Measurements from ENCODE around the gene VWA7. TPM values are rescaled to one million over a fixed set of nuclear protein-coding genes. Genes with fewer than 3 reads are reported as not detected.

Gene VWA7
- total RNA-seq, 3 donors from 2014 or later: under 0.01 to 1.6 TPM; not detected in 1

- no peaks in the 10 kb centered on the region for H3K36me3 ChIP-seq
- intact Hi-C loops (cut with DNase I; ENCODE audit: low total_unique reads): loop anchor here (10.0 kb wide), 1 partner anchor 56 kb away; the partner anchor contains the start of genes ABHD16A and LY6G6F
- H3K4me3 ChIP-seq: no peak overlapping the region
- no peak for DNase-seq (ENCODE audit: low spot score in 2 of 2)
- no peaks in the 10 kb centered on the region for H3K9me3 ChIP-seq
- H3K27me3 ChIP-seq: no peaks in the 10 kb centered on the region
- H3K4me1 ChIP-seq: no peaks in the 10 kb centered on the region
- H3K27ac ChIP-seq: no peak overlapping the region
- no peak for TF ChIP-seq POLR2AphosphoS5 (IDR thresholded peaks at IDR 0.05)
- no peak for TF ChIP-seq CTCF (IDR thresholded peaks at IDR 0.05)
- TF ChIP-seq POLR2A (IDR thresholded peaks at IDR 0.05): no peak
Measured at GRCh38 chr6:31760790-31761189, 16.3 kb downstream of the VWA7 start.

GRCh38 chr6:31758281-31758680 lies 18.8 kb downstream of the VWA7 start:
- DNase-seq (ENCODE audit: low spot score in 2 of 2): no peak
- no peaks in the 10 kb centered on the region for H3K27me3 ChIP-seq
- H3K4me3 ChIP-seq: no peak overlapping the region
- no peaks in the 10 kb centered on the region for H3K36me3 ChIP-seq
- intact Hi-C loops (cut with DNase I; ENCODE audit: low total_unique reads): no loop called here
- no peaks in the 10 kb centered on the region for H3K4me1 ChIP-seq
- no peak overlapping the region for H3K27ac ChIP-seq
- H3K9me3 ChIP-seq: no peaks in the 10 kb centered on the region
- TF ChIP-seq CTCF (IDR thresholded peaks at IDR 0.05) (no peak), POLR2AphosphoS5 (IDR thresholded peaks at IDR 0.05) (no peak), POLR2A (IDR thresholded peaks at IDR 0.05) (no peak)

GRCh38 chr6:31752739-31753319 lies 24.3 kb downstream of the VWA7 start:
- intact Hi-C loops (cut with DNase I; ENCODE audit: low total_unique reads): no loop called here
- no peak for TF ChIP-seq CTCF (IDR thresholded peaks at IDR 0.05)
- no peak for DNase-seq (ENCODE audit: low spot score in 2 of 2)

GRCh38 chr6:31750411-31751022 lies 26.6 kb downstream of the VWA7 start:
- Histone ChIP-seq H3K4me3 (no peak overlapping the region), H3K4me1 (no peaks in the 10 kb centered on the region), H3K27me3 (no peaks in the 10 kb centered on the region), H3K9me3 (no peaks in the 10 kb centered on the region), H3K36me3 (no peaks in the 10 kb centered on the region), H3K27ac (no peak overlapping the region)
- DNase-seq (ENCODE audit: low spot score in 2 of 2): no peak
- intact Hi-C loops (cut with DNase I; ENCODE audit: low total_unique reads): no loop called here
- TF ChIP-seq POLR2AphosphoS5 (IDR thresholded peaks at IDR 0.05): no peak
- no peak for TF ChIP-seq POLR2A (IDR thresholded peaks at IDR 0.05)
- TF ChIP-seq CTCF (IDR thresholded peaks at IDR 0.05): no peak

More at GRCh38 chr6:31752739-31753319, 24.3 kb downstream of the VWA7 start:
- H3K36me3 ChIP-seq: no peaks in the 10 kb centered on the region
- H3K27ac ChIP-seq: no peak overlapping the region
- H3K27me3 ChIP-seq: no peaks in the 10 kb centered on the region
- H3K9me3 ChIP-seq: no peaks in the 10 kb centered on the region
- H3K4me3 ChIP-seq: no peak overlapping the region
- H3K4me1 ChIP-seq: no peaks in the 10 kb centered on the region

- DNase-seq (ENCODE audit: low spot score in 2 of 2): no peak
- no peaks in the 10 kb centered on the region for H3K9me3 ChIP-seq
- intact Hi-C loops (cut with DNase I; ENCODE audit: low total_unique reads): no loop called here
- no peaks in the 10 kb centered on the region for H3K36me3 ChIP-seq
- H3K27ac ChIP-seq: no peak overlapping the region
- no peaks in the 10 kb centered on the region for H3K4me1 ChIP-seq
- H3K27me3 ChIP-seq: no peaks in the 10 kb centered on the region
- H3K4me3 ChIP-seq: no peak overlapping the region
- TF ChIP-seq POLR2A (IDR thresholded peaks at IDR 0.05): no peak
Measured at GRCh38 chr6:31749301-31750036, 27.7 kb downstream of the VWA7 start.
